PC-3 (cell line): ENCODE data around the gene CRTC3.

Experiments used
- EZH2 ChIP-seq: fragments of 300-600 bp; sonication (generic); IDR thresholded peaks from one replicate; pipeline ENCODE4 v1.6.1; 2017; ENCODE audit warnings: antibody characterized with exemption, mild to moderate bottlenecking, low read length; ENCODE audit not compliant: unreplicated experiment
- EZH2phosphoT487 ChIP-seq: fragments of 300-600 bp; sonication (generic); IDR thresholded peaks from 2 replicates; pipeline ENCODE4 v1.6.1; 2018; ENCODE audit warnings: mild to moderate bottlenecking, antibody characterized with exemption, low read length, borderline replicate concordance
- TF ChIP-seq, protein P1 (sequence below): fragments of 300-600 bp; sonication (generic); conservative IDR thresholded peaks from 2 replicates; pipeline ENCODE4 v1.5.1; 2017; ENCODE audit warnings: antibody characterized with exemption, low read depth, mild to moderate bottlenecking, low read length

DNA sequence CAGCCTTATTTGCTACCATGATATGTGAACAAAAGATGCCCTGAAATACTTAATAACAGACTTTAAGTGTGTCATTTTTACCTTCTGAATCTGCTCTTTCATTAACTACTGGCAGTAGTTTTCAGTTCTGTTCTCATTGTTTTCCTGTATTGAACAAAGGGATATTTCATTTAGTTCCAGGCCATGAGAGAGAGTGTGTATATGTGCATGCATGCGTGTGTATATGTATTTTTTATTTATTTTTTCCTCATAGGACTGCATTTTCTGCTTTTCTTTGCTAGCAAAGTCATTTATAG is 46.8 kb upstream of the CRTC3 start:
- TF ChIP-seq, protein P1, sequence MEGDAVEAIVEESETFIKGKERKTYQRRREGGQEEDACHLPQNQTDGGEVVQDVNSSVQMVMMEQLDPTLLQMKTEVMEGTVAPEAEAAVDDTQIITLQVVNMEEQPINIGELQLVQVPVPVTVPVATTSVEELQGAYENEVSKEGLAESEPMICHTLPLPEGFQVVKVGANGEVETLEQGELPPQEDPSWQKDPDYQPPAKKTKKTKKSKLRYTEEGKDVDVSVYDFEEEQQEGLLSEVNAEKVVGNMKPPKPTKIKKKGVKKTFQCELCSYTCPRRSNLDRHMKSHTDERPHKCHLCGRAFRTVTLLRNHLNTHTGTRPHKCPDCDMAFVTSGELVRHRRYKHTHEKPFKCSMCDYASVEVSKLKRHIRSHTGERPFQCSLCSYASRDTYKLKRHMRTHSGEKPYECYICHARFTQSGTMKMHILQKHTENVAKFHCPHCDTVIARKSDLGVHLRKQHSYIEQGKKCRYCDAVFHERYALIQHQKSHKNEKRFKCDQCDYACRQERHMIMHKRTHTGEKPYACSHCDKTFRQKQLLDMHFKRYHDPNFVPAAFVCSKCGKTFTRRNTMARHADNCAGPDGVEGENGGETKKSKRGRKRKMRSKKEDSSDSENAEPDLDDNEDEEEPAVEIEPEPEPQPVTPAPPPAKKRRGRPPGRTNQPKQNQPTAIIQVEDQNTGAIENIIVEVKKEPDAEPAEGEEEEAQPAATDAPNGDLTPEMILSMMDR = no peak
- TF ChIP-seq EZH2phosphoT487 (no peak), EZH2 (no peak)
